SU-DHL-6 (cell line): ENCODE data around the gene CDH13.

Experiments used
- H2AFZ ChIP-seq: fragments of 200-600 bp; sonication (generic); 2 replicates; pipeline ENCODE4 v1.6.1; 2014; ENCODE audit warnings: low read depth, mild to moderate bottlenecking, moderate library complexity, mixed read lengths, antibody characterized with exemption, low read length; ENCODE audit not compliant: severe bottlenecking
- H3F3A ChIP-seq: fragments of 200-600 bp; shearing (Covaris generic); 2 replicates; pipeline ENCODE4 v1.6.0; 2016; ENCODE audit warnings: antibody characterized with exemption, mild to moderate bottlenecking; ENCODE audit not compliant: insufficient read depth
- H3K27ac ChIP-seq: fragments of 200-600 bp; sonication (generic); 2 replicates; pipeline ENCODE4 v1.5.1; 2016; ENCODE audit warnings: low read depth, mild to moderate bottlenecking, low read length, moderate library complexity, mixed read lengths
- H3K27me3 ChIP-seq: fragments of 200-600 bp; sonication (generic), shearing (Covaris generic); 2 replicates; pipeline ENCODE4 v1.6.0; 2014; ENCODE audit warnings: mild to moderate bottlenecking, low read length
- H3K36me3 ChIP-seq: fragments of 200-600 bp; sonication (generic); 2 replicates; pipeline ENCODE4 v1.6.1; 2014; ENCODE audit warnings: mild to moderate bottlenecking, low read length, mixed read lengths
- H3K4me2 ChIP-seq: fragments of 300-600, 200-600 bp; shearing (Covaris generic), sonication (generic); 2 replicates; pipeline ENCODE4 v1.6.0; 2014; ENCODE audit warnings: low read length, low read depth, mild to moderate bottlenecking; ENCODE audit not compliant: poor library complexity, severe bottlenecking
- H3K4me3 ChIP-seq: fragments of 200-600 bp; sonication (generic); 2 replicates; pipeline ENCODE4 v1.5.1; 2014; ENCODE audit warnings: antibody characterized with exemption, low read length, mild to moderate bottlenecking, mixed read lengths; ENCODE audit not compliant: insufficient read depth, poor library complexity, severe bottlenecking
- H3K79me2 ChIP-seq: fragments of 200-600 bp; sonication (generic); 2 replicates; pipeline ENCODE4 v1.6.1; 2014; ENCODE audit warnings: mild to moderate bottlenecking, low read length, moderate library complexity; ENCODE audit not compliant: insufficient read depth
- H3K9ac ChIP-seq: fragments of 200-600 bp; sonication (generic); 2 replicates; pipeline ENCODE4 v1.7.0; 2014; ENCODE audit warnings: mild to moderate bottlenecking, low read length
- H3K9me2 ChIP-seq: fragments of 200-600 bp; sonication (generic); replicated peaks from 2 replicates; pipeline ENCODE4 v1.6.1; 2014; ENCODE audit warnings: low read length; ENCODE audit not compliant: insufficient read depth
- H3K9me3 ChIP-seq: fragments of 200-600 bp; sonication (generic); 2 replicates; pipeline ENCODE4 v1.6.1; 2014; ENCODE audit warnings: low read length, mixed read lengths; ENCODE audit not compliant: insufficient read depth
- H4K20me1 ChIP-seq: fragments of 200-600 bp; sonication (generic); 2 replicates; pipeline ENCODE4 v1.6.1; 2014; ENCODE audit warnings: low read depth, mild to moderate bottlenecking, antibody characterized with exemption, low read length, moderate library complexity, mixed read lengths
- CTCF ChIP-seq: fragments of 200-600 bp; sonication (generic); IDR thresholded peaks from one replicate; pipeline ENCODE4 v1.5.1; 2017; ENCODE audit warnings: antibody characterized with exemption, mild to moderate bottlenecking, low read length, moderate library complexity; ENCODE audit not compliant: insufficient read depth, poor library complexity, severe bottlenecking
- EZH2phosphoT487 ChIP-seq: fragments of 200-600 bp; sonication (generic), shearing (Covaris generic); conservative IDR thresholded peaks from 2 replicates; pipeline ENCODE4 v1.6.1; 2018; ENCODE audit warnings: mild to moderate bottlenecking, antibody characterized with exemption, low read length, moderate library complexity, mixed read lengths

CDH13 gene

DNA sequence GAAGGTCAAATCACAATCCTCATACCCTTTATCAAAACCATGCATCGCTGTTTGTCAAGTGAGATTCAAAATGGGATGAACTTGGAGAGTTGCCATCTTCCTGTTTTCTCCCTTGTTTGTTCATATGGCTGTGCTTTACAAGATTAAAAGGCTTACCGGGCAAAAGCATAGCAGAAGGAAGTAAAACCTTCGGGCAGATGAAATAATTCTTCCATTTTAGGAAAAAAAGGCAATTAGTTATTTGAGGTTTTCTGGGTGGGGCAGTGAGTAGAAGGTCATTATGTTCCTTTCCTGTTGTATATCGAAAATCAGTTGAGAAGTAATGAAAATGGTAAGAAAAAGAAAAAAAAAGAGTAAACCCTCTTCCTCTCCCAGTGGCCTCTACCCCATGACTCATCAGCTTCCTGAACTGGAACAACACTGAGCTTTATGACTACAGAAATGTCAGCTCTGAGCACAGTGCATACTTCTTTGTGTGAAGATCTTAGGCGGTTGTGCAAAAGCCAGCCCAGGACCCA, 369.2 kb downstream of the CDH13 start:
- H3K9me3 ChIP-seq: no peaks in the 10 kb centered on the region
- TF ChIP-seq EZH2phosphoT487: no peak
- TF ChIP-seq CTCF: no peak
- H3K27me3 ChIP-seq: no peaks in the 10 kb centered on the region
- no peak overlapping the region for H3K9ac ChIP-seq
- no peak overlapping the region for H3K4me3 ChIP-seq
- H2AFZ ChIP-seq: no peak overlapping the region
- H3K36me3 ChIP-seq: no peaks in the 10 kb centered on the region
- H3F3A ChIP-seq: no peaks in the 10 kb centered on the region
- no peak overlapping the region for H3K4me2 ChIP-seq
- H3K27ac ChIP-seq: no peak overlapping the region
- no peaks in the 10 kb centered on the region for H3K79me2 ChIP-seq
- H4K20me1 ChIP-seq: no peaks in the 10 kb centered on the region
- no peaks in the 10 kb centered on the region for H3K9me2 ChIP-seq

DNA sequence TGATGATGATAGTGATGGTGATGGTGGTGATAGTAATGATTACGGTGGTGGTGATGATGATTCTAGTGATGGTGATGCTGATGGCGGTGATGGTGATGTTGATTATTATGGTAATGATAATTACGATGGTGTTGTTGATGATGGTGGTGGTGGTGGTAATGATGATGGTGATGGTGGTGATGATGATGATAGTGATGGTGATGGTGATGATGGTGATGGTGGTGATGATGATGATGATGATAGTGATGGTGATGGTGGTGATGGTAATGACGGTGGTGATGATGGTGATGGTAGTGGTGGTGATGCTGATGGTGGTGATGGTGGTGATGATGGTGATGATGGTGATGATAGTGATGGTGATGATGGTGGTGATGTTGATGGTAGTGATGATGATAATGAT, 370.0 kb downstream of the CDH13 start:
- Histone ChIP-seq H3K9me3 (no peaks in the 10 kb centered on the region), H3K4me2 (no peak overlapping the region), H3K27ac (no peak overlapping the region)

GRCh38 chr16:82999711-83000110, 372.9 kb downstream of the CDH13 start:
- H2AFZ ChIP-seq: no peak overlapping the region

More for the DNA sequence above, 370.0 kb downstream of the CDH13 start:
- Histone ChIP-seq H3F3A (no peaks in the 10 kb centered on the region), H3K36me3 (no peaks in the 10 kb centered on the region), H4K20me1 (no peaks in the 10 kb centered on the region), H3K4me3 (no peak overlapping the region), H2AFZ (no peak overlapping the region), H3K9me2 (no peaks in the 10 kb centered on the region), H3K9ac (no peak overlapping the region), H3K79me2 (no peaks in the 10 kb centered on the region), H3K27me3 (no peaks in the 10 kb centered on the region)
- TF ChIP-seq EZH2phosphoT487: no peak
- no peak for TF ChIP-seq CTCF

More at GRCh38 chr16:82999711-83000110, 372.9 kb downstream of the CDH13 start:
- TF ChIP-seq CTCF (no peak), EZH2phosphoT487 (no peak)
- Histone ChIP-seq H3K4me3 (no peak overlapping the region), H3K79me2 (no peaks in the 10 kb centered on the region), H3K27ac (no peak overlapping the region), H3K36me3 (no peaks in the 10 kb centered on the region), H4K20me1 (no peaks in the 10 kb centered on the region), H3K4me2 (no peak overlapping the region), H3K9me2 (no peaks in the 10 kb centered on the region), H3K27me3 (no peaks in the 10 kb centered on the region), H3F3A (no peaks in the 10 kb centered on the region), H3K9me3 (no peaks in the 10 kb centered on the region), H3K9ac (no peak overlapping the region)
